RWPE1 (cell line): ENCODE results near the gene ASB13.
"Not testable (repeated sequence)": the region's sequence is repeated elsewhere in the genome, so short reads cannot be mapped to it uniquely, and the experiment has no call there.

Source experiments
- CTCF ChIA-PET: fragments of 350-600 bp; sonication (Branson Sonifier 250); formaldehyde crosslinking; extraction: SDS; loops from one replicate; lab custom pipeline; 2021; lab: Yijun Ruan, JAX
- POLR2A ChIA-PET: fragments of 400-600 bp; formaldehyde crosslinking; extraction: SDS; loops from one replicate; lab custom pipeline; 2020; ENCODE audit warnings: antibody characterized with exemption; ENCODE audit not compliant: low non-redundant PET; lab: Yijun Ruan, JAX
- DNase-seq: peaks from one replicate; pipeline ENCODE4 v3.0.0; 2012; ENCODE audit warnings: low spot score
- H3K27ac ChIP-seq: fragments of 450-650 bp; 2 replicates; pipeline ENCODE4 v1.5.1; 2017
- CTCF ChIP-seq: fragments of 450-650 bp; conservative IDR thresholded peaks from 2 replicates; pipeline ENCODE4 v1.5.1; 2017; ENCODE audit warnings: low read depth, mild to moderate bottlenecking

The ASB13 gene

DNA sequence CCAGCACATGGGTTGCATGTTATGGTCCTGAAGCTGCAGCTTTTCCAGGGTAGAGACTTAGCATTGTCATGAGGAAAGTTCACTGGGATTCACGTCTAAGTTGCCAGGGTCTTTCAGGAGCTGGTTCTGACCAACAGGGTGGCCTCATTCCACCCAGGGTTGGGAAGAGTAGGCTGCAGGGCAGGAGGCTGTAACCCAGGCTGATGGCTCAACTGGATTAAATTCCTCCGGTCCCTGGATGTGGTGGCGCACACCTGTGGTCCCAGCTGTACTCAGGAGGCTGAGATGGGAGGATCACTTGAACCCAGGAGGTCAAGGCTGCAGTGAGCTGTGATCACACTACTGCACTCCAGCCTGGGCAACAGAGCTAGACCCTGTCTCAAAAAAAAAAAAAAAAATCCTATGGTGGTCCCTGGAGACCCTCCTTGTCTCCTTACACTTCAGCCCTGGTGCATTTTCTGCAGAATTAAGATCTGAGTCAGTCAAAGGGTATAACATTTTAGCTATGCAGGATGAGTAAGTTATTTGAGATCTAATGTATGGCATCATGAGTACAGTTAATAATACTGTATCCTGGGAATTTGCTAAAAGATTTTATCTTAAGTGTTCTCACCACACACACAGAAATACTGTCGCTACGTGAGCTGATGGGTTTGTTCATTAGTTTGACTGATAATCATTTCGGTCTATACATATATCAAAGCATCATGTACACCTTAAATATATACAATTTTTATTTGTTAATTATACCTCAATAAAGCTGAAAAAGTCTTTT, 44.0 kb downstream of the ASB13 start:
- peak overlapping the region; percentile 70 for H3K27ac ChIP-seq
- ChIA-PET POLR2A (interaction anchor here (0.9 to 1.9 kb wide), 3 partner anchors 12 to 176 kb away, joined by 3 to 8 read pairs (median 4); no protein-coding TSS in a partner anchor), CTCF (interaction anchor here (0.6 to 2.0 kb wide), 34 partner anchors 8 to 536 kb away, joined by 3 to 18 read pairs (median 5); partner anchors contain the start of genes CALML3 and CALML5)
- no peak for DNase-seq
- no peak for TF ChIP-seq CTCF

DNA sequence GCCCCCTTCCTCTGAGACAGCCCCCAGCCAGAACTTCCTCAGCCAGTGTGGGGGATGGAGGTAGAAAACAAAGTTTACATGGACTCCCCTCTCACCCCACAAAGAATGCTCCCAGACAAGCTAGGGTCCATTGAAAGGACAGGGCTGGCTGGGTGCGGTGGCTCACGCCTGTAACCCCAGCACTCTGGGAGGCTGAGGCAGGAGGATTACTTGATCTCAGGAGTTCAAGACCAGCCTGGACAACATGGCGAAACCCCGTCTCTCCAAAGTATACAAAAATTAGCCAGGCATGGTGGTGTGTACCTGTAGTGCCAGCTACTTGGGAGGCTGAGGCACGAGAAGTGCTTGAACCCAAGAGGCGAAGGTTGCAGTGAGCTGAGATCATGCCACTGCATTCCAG, 45.0 kb downstream of the ASB13 start:
- POLR2A ChIA-PET, DNase-seq, CTCF ChIA-PET: not testable (repeated sequence)
- peak overlapping the region; percentile 70 for H3K27ac ChIP-seq

GRCh38 chr10:5620966-5621365, 45.4 kb downstream of the ASB13 start:
- ChIA-PET POLR2A (no interaction called here), CTCF (no interaction called here)
- TF ChIP-seq CTCF: no peak
- peak overlapping the region; percentile 70 for H3K27ac ChIP-seq
- DNase-seq: no peak

DNA sequence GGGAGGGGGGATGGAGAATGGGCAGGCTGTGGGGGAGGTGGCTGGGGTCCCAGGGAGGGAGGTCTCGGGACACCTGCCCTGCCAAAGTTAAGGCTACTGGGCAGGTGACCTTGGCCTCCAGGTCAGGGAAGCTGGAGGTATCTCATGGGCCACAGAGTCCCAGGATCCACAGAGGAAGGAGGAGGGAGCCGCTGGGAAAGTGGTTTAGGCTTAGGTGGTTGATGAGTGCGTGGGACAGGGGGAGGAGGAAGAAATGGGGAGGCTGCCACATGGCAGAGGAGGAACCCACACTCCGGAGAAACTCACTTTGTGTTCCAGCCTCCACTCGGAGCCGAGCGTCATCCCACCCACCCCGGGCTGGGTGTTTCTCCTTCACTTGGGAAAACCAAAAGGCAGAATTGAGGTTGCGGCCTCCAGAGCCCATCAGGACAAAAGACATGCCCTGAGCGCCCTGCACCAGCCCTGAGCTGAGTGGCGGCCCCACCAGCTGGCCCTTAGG, 46.1 kb downstream of the ASB13 start:
- CTCF ChIA-PET: no interaction called here
- H3K27ac ChIP-seq: peak overlapping the region; percentile 70
- POLR2A ChIA-PET: no interaction called here
- TF ChIP-seq CTCF: no peak
- no peak for DNase-seq

DNA sequence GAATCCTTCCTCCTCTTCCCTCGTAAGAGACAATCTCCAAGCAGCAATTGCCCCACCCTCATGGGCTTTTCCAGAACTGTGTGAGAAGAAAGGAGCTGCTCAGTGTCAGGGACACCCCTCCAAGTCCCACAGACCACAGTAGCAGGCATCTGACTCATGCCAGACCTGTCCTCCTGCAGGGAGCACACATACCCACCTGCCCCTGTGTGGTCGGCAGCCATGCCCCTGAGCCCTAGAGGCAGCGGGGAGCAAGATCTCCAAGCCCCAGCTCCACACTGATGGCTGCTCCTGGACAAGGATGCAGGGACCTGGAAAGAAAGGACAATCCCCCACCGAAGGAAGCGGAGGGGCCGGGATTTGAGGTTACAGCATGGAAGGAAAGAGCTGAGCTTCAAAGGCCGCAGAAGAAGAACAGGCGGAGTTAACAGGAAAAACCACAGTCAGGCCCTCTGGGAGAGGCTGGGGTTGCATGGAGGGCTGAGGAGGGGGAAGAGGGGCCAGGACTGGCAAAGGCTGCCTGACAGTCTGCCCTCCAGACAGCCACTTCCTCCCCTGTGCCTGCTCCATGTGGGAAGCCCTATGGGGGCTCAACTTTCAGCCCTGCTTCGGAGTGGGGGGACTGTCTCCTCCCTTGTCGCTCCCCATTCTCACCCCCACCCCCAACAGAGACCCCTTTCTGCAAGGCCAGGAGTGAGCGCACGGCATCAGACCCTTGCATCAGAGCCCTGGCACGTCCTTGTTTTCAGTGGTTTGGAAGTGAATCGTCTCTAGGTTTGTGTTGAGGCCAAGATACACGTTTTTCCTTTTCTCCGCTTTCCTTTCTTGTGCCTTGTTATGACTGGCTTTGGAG, 46.8 kb downstream of the ASB13 start:
- POLR2A ChIA-PET: no interaction called here
- CTCF ChIA-PET: interaction anchor here (1.2 kb wide), 1 partner anchor 10 kb away, joined by 4 read pairs; no protein-coding TSS in a partner anchor
- peak overlapping the region; percentile 70 for H3K27ac ChIP-seq
- no peak for DNase-seq
- no peak for TF ChIP-seq CTCF

DNA sequence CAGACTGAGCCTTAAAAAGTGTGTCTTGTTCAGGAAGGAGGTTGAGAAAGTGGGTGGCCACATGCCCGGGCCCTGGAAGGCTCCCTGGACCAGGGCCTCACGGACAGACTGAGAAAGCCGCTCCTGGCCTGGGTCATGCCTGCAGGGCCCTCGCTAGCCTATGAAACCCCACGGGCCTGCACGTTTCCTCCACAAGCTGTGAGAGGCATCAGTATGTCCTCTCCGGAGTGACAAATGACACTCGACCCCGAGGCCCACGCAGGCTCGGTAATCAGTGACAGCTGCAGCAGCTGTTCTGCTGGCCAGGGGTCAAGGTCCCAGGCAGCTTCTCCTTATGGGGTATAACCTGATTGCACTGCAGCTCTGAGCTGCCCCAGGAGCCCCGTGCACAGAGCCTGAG, 47.6 kb downstream of the ASB13 start:
- ChIA-PET CTCF (interaction anchor here (0.5 to 1.2 kb wide), 2 partner anchors 11 to 21 kb away, joined by 3 to 4 read pairs; no protein-coding TSS in a partner anchor), POLR2A (no interaction called here)
- DNase-seq: no peak
- peak overlapping the region; percentile 70 for H3K27ac ChIP-seq
- no peak for TF ChIP-seq CTCF
